SH-SY5Y (cell line): ENCODE measurements around the gene PRKAB2.

ENCODE experiments used
- GATA2 ChIP-seq: IDR thresholded peaks from 2 replicates; pipeline ENCODE4 v1.6.1; 2011; ENCODE audit warnings: mild to moderate bottlenecking, low read depth, low read length
- GATA3 ChIP-seq: IDR thresholded peaks from 2 replicates; pipeline ENCODE4 v1.6.1; 2011; ENCODE audit warnings: low read depth, mild to moderate bottlenecking, low read length, moderate library complexity

- TF ChIP-seq GATA2 (no peak), GATA3 (no peak)
These were observed 43.3 kb upstream of the PRKAB2 start for GRCh38 chr1:147215540-147215916.
